NB4 (cell line): ENCODE results near the gene RP9.

Experiments
- CTCF ChIP-seq: IDR thresholded peaks from one replicate; pipeline ENCODE4 v1.5.1; 2012; ENCODE audit warnings: low read depth, low read length
- MAX ChIP-seq: IDR thresholded peaks from 2 replicates; pipeline ENCODE4 v1.6.1; 2011; ENCODE audit warnings: low read depth, low read length
- MYC ChIP-seq: IDR thresholded peaks from 2 replicates; pipeline ENCODE4 v1.6.1; 2011; ENCODE audit warnings: low read depth, low read length

- TF ChIP-seq CTCF (no peak), MYC (no peak), MAX (no peak)
Observed at GRCh38 chr7:33087858-33088257, 21.3 kb downstream of the RP9 start.
